ENCODE data around the gene EMX2. TPM values are rescaled to one million over a fixed set of nuclear protein-coding genes. Genes with fewer than 3 reads are reported as not detected.

The EMX2 gene
- total and polyA plus RNA-seq, 2 of the 13 experiments (the other 11 are each of a cell fraction or from before 2014, with no cell fraction given) = not detected

- TF ChIP-seq KLF6 (CRISPR knock-in tag; IDR thresholded peaks at IDR 0.05) (no peak), HNF4A (CRISPR knock-in tag; IDR thresholded peaks at IDR 0.05) (peak; percentile 82), NCOA1 (CRISPR knock-in tag; IDR thresholded peaks at IDR 0.05) (no peak), ZNF740 (CRISPR knock-in tag; IDR thresholded peaks at IDR 0.05) (no peak), ZXDC (CRISPR knock-in tag; IDR thresholded peaks at IDR 0.05) (no peak), ZNF331 (CRISPR knock-in tag; IDR thresholded peaks at IDR 0.05) (peak; percentile 15; the same call in 1 of the 2 replicates), RXRA (CRISPR knock-in tag; IDR thresholded peaks at IDR 0.05) (no peak), ARID5B (CRISPR knock-in tag; IDR thresholded peaks at IDR 0.05) (0 out of 2 replicates have a peak, but pooled peaks have one; percentile 25), AKNA (CRISPR knock-in tag; IDR thresholded peaks at IDR 0.05; ENCODE audit: borderline replicate concordance) (no peak), HOXA3 (CRISPR knock-in tag; IDR thresholded peaks at IDR 0.05) (peak; percentile 24; the same call in 1 of the 2 replicates), ZMYM4 (CRISPR knock-in tag; IDR thresholded peaks at IDR 0.05) (no peak), SALL1 (CRISPR knock-in tag; IDR thresholded peaks at IDR 0.05) (peak; percentile 51), SCMH1 (CRISPR knock-in tag; IDR thresholded peaks at IDR 0.05; ENCODE audit: borderline replicate concordance) (no peak), MIER2 (CRISPR knock-in tag; IDR thresholded peaks at IDR 0.05) (peak; percentile 34; the same call in 1 of the 2 replicates), STAG1 (CRISPR knock-in tag; IDR thresholded peaks at IDR 0.05) (peak; percentile 89), ZNF660 (CRISPR knock-in tag; IDR thresholded peaks at IDR 0.05; ENCODE audit: borderline replicate concordance, low read depth) (no peak), ZNF605 (CRISPR knock-in tag; IDR thresholded peaks at IDR 0.05) (0 out of 2 replicates have a peak, but pooled peaks have one; percentile 36), TEAD3 (CRISPR knock-in tag; optimal IDR thresholded peaks at IDR 0.05; ENCODE audit: borderline replicate concordance) (peak; percentile 53), CENPX (CRISPR knock-in tag; IDR thresholded peaks at IDR 0.05) (no peak)
Measured at GRCh38 chr10:117496616-117497028, 45.9 kb upstream of the EMX2 start (continued).
